HG02938 (cell line): ENCODE measurements around the gene MEI1.
"Not testable (repeated sequence)": the region's sequence is repeated elsewhere in the genome, so short reads cannot be mapped to it uniquely, and the experiment has no call there.

Experiments used
- ATAC-seq: cut with Tn5 transposase; IDR thresholded peaks from one replicate; pipeline ENCODE4 v1.9.1; 2021; ENCODE audit warnings: mild to moderate bottlenecking, moderate library complexity; ENCODE audit not compliant: unreplicated experiment

MEI1 gene, protein sequence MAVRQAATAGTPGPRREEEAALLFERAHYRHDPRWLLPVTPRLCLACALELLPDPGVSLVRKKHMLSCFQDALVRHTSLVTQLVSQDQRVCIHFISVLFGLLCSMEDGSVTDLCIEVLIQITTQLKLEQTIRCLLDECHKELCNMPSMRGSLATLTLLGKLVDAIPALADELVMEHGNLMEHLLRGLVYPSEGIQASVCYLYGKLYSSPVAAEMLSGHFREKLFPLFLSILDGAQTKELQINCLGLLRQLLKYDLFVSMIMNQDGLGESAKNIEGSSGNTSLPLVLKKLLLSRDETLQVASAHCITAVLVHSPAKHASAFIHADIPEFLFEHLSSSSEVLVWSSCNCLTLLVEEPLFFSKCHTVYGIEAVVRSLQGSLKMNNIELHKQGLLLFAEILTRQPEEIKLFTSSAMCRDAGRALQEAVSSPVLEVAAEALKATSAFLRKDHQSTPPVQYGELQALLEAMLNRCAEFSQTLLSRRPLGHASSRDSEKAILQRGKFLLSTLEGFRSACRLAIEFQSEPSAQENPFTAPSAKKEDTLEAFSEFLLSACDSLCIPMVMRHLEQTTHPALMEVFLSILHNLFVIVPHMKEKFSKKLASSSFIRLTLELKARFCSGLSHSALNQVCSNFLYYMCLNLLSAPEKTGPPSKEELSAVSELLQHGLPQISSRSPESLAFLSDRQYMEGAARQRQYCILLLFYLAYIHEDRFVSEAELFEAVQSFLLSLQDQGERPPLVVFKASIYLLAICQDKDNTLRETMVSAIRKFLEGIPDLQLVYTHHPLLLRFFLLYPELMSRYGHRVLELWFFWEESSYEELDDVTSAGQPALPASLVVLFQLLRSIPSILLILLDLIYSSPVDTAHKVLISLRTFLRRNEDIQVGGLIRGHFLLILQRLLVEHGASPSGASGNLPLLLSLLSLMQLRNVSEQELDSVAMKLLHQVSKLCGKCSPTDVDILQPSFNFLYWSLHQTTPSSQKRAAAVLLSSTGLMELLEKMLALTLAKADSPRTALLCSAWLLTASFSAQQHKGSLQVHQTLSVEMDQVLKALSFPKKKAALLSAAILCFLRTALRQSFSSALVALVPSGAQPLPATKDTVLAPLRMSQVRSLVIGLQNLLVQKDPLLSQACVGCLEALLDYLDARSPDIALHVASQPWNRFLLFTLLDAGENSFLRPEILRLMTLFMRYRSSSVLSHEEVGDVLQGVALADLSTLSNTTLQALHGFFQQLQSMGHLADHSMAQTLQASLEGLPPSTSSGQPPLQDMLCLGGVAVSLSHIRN

DNA sequence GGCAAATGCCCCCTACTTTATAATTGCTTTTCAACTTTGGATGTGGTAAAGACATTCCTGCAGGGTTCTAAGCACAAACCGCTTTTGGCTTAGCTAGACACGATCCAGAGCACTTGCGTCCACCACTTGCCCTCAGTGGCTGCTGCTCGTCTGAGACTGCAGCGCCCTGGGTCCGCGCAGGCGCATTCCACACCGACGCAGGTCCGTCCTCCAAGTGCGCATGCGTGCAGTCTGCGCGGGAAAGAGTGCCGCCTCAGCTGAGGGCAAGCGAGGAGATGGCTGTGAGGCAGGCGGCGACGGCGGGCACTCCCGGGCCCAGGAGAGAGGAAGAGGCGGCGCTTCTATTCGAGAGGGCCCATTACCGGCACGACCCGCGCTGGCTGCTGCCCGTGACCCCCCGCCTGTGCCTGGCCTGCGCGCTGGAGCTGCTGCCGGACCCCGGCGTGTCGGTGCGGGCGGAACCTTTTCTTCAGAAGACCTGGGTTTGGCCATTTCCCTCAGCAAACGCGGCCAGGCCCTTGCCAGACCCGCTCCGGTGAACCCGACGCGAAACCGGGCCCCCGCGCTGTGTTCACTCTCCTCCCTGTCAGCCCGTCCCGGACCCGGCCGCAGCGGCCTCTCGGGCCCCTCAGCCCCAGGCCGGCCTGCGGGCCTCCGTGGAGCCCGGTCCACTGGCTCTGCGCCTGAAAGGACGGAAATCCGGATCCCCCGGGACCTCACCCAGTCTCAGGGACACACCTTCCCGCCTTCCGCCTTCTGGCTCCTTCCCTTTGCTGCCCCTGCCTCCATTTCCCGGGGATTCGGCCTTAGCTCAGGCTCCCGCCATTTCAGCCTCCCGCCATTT lies at the start of gene MEI1:
TSS of gene MEI1 (plus strand) at position 240 of the 844 bp plus-strand sequence. CDS start at position 276, 36 bp downstream.
- ATAC-seq, result no peak

DNA sequence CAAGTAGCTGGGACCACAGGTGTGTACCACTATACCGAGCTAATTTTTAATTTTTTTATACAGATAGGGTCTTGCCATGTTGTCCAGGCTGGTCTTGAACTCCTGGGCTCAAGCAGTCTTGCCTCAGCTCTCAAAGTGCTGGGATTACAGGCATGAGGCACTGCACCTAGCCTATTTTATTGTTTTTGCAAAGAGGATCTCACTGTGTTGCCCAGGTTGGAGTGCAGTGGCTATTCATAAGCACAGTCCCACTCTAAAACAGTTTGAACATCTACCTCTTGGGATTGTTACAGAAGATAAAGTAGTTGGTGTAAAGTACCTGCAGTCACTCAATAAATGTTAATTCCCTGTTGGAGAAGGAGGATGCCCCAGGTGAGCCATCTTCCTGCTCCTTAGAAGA lies 49.1 kb upstream of the MEI1 start:
- no peak for ATAC-seq

DNA sequence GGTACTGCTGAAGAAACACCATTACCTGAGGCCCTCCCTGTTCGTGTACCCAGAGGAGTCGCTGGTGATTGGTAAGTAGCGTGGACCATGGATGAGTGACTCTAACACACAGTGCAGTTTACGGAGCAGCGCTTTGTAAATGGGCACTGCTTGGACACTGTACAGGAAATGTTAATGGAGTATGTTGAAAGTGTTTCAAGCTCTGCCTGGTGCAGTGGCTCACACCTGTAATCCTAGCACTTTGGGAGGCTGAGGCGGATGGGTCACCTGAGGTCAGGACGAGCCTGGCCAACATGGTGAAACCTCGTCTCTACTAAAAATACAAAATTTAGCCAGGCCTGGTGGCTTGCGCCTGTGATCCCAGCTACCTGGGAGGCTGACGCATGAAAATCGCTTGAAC lies 48.5 kb upstream of the MEI1 start:
- ATAC-seq, result no peak

DNA sequence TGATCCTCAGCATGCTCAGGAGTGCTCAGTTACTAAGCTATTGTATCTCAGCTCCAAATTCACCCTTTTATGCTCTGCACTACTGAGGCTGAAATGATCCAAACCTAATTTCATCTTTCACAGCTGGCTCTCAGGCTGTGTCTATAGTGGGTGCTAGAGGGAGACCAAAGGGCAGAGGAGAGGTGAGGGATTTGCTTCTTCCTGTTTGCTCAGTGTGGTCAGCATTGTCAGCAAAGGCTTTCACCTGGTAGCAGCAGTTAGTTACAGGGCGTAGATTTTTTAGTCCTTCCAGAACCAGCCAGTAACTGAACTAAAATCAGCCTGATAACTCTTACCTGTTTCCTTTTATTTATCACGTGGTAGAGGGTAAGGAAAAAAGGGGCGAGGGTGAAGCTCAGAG lies 45.0 kb upstream of the MEI1 start:
- ATAC-seq, result no peak

DNA sequence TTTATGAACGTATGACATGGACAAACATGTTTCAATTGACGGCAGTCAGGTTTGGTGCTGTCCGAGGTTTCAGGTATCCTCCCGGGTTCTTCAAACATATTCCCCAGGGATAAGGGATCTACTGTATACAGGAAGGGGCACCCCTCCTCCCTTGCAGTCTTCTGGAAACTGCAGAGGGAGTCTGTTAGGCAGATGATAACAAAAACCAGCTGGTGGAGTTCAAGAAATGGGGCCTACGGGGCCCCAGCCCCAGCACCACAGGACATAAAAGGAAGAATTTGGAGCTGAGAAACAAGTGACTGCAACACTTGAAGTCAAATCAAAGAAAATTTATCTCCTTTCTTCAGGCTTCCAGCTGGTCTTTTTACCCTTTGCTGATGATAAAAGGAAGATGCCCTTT lies 42.7 kb upstream of the MEI1 start:
- ATAC-seq, result no peak

DNA sequence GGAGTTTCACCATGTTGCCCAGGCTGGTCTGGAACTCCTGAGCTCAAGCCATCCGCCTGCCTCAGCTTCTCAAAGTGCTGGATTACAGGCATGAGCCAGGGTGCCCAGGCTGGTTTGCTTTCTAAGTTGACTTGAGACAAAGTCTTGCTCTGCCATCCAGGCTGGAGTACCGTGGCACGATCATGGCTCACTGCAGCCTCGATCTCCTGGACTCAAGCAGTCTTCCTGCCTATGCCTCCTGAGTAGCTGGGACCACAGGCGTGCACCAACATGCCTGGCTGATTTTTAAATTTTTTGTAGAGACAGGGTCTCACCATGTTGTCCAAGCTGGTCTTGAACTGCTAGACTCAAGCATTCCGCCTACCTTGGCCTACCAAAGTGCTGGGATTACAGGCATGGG lies 41.6 kb upstream of the MEI1 start:
- no peak for ATAC-seq

DNA sequence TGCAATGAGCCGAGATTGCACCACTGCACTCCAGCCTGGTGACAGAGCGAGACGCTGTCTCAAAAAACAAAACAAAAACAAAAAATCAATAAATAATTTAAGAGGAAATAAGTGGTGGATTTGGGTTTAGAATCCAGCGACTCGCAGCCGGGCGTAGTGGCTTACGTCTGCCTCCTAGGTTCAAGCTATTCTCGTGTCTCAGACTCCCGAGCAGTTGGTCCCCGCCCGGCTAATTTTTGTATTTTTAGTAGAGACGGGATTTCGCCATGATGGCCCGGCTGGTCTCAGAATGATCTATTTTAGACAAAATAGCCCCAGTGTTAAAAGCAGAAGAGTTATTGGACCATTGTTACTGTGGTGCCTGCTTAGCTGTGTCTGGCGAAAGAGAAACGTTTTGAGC lies 40.4 kb upstream of the MEI1 start:
- no peak for ATAC-seq

DNA sequence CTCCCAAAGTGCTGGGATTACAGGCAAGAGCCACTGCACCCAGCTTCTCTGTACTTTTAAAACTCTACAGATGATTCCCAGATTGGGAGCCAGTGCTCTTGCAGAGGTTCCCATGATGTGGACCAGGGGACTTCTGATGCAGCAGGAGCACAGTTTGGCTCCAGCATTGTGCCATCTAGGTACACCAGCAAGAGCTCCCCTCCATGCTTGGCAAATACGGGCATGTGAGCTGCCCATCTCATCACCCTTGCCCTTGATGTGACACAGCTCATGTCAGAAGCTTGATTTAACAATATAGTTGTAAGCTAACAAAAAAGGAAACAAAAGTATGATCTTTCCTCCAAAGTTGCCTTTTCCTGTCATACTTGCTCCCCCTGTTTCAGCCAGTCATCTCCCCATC lies 39.4 kb upstream of the MEI1 start:
- no peak for ATAC-seq

DNA sequence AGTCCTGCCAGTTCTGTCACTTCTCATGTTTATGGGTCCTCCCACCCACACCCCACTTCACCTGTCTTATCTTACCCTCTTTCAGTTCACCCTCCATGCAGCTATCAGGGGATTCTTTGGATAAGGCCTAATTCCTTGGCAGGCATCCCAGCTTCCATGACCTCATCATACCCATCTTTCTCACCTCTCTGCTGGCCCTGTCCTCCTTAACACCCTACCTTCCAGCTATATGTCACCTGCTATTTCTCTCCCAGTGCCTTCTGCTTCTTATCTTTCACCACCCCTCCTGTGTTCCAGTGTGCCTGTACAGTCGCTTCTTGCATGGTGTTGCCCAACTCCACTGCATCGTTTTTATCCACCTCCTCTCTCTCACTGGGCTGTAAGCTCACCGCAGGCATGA lies 38.9 kb upstream of the MEI1 start:
- no peak for ATAC-seq

DNA sequence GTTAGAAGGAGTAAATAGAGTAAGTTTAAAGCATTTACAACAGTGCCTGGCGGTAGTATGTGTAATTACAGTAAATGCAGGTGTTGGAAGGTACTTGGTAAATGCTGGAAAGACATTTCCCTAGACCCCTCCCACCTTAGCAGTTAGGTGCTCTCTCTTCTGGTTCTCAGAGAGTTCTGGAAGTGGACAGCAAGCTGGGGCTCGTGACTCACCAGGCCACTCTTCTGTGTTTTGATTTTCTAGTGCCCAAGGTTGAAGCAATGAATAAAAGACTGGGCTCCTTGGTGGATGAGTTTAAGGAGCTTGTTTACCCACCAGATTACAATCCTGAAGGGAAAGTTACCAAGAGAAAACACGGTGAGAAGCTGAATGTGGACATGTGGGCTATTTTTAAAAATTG lies 38.2 kb upstream of the MEI1 start:
- ATAC-seq, result no peak

DNA sequence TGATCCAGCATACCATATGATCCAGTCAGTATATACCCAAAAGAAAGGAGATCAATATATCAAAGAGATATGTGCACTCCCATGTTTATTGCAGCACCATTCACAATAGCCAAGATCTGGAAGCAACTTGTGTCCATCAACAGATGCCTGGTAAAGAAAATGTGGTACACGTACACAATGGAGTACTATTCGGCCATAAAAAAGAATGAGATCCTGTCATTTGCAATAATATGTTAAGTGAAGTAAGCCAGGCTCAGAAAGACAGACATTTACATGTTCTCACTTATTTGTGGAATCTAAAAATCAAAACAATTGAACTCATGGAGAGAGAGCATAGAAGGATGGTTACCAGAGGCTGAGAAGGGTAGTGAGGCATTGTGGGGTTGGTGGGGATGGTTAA lies 37.6 kb upstream of the MEI1 start:
- ATAC-seq, result no peak

DNA sequence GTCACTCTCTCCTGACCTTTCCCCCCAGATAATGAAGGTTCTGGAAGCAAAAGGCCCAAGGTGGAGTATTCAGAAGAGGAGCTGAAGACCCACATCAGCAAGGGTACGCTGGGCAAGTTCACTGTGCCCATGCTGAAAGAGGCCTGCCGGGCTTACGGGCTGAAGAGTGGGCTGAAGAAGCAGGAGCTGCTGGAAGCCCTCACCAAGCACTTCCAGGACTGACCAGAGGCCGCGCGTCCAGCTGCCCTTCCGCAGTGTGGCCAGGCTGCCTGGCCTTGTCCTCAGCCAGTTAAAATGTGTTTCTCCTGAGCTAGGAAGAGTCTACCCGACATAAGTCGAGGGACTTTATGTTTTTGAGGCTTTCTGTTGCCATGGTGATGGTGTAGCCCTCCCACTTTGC lies 35.7 kb upstream of the MEI1 start:
- not testable (repeated sequence) for ATAC-seq

DNA sequence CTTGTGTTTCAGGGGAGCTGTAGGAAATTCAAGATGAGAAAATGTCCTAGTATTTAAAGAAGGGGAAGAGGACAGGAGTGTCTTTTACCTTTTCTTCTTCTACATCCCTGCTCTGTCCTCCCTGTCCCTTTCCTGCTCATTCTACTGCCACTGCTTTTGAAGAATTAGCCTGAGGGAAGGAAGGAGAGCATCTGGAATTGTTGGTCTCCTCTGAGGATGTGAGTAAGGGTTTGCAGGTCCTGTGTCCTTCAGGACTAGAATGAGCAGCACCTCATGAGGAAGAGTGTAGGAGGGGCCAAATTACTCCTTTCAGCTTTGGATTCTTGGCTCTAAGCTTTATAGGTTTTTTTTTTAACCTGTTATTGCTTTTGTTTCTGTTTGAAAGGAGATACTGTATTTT lies 34.8 kb upstream of the MEI1 start:
- no peak for ATAC-seq

DNA sequence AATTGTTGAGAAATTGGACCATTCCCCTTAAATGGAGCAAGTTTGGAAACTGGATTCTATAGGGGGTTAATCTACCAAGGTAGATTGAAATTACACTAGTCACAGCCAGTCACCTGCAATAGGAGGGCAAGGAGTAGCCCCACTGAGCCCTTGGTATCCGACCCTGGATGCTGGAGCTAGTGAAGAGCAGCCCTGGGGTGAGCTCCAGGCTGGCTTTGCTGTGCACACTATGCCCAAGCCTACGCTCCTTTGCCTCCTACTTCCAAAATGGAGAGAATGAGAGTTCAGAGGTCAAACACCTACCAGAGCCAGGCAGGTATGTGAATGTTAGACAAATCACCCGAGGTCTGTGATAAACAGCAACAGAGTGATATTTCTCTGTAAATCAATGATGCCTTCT lies 34.4 kb upstream of the MEI1 start:
- no peak for ATAC-seq

DNA sequence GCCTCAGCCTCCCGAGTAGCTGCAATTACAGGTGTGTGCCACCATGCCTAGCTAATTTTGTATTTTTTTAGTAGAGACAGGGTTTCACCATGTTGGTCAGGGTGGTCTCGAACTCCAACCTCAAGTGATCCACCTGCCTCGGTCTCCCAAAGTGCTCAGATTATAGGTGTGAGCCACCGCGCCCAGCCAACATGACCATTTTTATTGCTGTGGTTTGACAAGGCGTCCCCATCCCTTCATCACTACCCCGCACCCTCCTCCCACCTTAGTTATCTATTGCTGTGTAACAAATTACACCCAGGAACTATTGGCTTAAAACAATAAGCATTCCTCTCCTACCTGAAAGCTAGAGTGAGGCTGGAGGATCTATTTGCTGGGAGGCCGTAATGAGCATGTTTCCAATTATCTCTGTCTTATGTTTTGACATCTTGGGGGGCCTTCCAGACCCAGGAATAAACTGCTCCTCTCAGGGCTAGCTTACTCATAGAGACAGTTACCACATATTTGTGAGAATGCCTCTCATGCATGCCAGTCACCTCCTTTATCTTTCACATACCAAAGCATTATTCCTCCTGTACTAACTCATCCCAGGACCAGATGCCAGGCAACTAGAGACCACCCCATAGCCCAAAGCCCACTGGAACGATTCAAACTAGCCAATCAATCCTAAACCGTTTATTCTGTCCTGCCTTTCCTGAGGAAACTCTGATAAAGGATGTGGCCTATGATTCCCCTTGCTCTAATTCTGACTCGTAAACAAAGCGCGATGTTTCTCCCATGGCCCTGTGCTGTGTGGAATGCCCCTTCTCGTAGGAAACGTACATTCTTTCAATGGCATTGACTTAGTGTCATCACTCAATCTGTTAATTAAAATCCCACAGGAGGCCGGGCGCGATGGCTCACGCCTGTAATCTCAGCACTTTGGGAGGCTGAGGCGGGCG lies 30.1 kb upstream of the MEI1 start:
- no peak for ATAC-seq

DNA sequence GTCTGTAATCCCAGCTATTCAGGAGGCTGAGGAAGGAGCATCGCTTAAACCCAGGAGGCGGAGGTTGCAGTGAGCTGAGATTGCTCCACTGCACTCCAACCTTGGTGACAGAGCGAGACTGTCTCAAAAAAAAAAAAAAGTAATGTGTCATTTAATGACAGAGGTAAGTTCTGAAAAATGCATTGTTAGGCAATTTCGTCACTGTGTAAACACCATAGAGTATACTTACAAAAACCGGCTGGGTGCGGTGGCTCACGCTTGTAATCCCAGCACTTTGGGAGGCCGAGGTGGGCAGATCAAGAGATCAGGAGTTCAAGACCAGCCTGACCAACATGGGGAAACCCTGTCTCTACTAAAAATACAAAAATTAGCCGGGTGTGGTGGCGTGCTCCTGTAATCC lies 27.2 kb upstream of the MEI1 start:
- not testable (repeated sequence) for ATAC-seq

DNA sequence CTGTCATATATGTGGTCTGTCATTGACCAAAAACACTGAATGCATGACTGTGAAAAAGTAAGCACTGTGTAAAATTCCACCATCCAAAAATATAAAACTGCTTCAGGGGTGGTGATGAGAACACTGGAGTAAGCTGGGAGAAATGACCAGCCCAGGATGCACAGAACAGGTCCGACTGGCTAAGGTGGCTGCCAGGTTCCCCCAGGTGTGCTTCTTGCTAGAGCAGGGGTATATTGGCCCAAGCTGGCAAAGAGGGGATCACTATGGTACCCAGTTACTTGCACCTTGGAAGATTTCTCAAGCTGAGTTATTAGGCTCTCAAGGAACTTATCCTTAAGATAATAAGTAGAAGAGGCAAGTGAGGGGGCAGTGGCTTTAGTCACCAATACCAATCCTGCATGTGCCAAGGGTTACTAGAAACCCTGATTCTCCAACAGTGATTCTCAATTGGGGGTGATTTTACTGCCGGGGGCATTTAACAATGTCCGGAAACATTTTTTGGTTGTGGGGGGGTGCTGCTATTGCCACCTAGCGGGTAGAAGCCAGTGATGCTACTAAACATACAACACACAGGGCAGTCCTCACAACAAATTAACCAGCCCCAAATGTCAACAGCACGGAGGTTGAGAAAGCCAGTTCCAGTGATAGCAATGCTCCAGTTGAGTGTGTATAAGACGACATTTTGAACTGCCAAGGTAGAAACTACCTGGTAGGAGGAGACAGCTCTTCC lies 26.4 kb upstream of the MEI1 start:
- ATAC-seq, result no peak

DNA sequence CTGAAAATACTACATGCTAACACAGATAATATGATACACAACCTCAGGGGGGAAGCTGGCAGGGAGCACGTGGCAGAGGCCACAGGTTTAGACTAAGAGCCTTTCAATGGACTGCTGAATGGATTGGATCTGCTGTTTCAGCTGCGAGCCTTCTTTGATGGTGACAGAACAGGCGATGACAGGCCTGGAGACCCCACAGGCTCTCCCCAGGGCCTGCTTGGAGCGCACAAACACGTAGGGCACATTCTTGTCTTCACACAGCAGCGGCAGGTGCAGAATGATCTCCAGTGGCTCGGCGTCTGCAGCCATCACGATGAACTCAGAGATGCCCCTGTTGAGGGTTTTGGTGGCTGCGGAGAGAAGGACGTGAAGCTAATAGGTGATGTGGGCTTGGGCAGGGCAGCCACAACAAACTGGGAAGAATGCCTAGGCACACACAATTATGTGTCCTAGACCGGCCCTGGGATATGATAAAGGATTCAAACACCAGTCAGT lies 24.4 kb upstream of the MEI1 start:
- no peak for ATAC-seq
